Measurements from ENCODE around the gene PRKCA.

Gene PRKCA

DNA sequence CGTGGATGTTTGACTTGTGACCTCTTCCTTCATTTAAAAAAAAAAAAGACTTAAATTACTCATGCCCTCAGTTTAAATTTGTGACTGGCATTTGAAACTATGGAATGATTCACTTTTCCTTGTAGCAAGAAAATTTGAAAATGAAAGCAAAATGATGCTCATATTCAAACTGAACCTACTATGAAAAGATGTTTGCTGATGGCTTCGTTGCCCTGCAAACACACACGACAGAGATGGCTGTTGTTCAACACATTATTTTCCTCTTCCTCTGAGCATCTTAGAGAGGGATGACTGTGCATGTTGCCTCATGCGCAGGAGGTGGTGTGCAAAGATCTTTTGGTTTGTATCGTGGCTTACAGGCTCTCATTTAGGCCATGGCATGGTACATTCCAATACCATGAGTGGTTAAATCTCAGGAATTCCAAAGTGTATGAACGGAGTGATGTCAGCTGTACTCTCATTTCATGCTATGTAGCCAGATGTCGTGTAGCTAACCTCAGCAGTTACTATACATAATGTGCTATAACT is 164.5 kb downstream of the PRKCA start:
- Histone ChIP-seq H2AFZ (ENCODE audit: low read depth) (no peak overlapping the region), H3K27ac (no peak overlapping the region), H3K79me2 (ENCODE audit: insufficient read depth, low read depth) (no peaks in the 10 kb centered on the region), H3K4me3 (IDR thresholded peaks at IDR 0.05; ENCODE audit: insufficient read depth, low read depth, low read length) (no peak overlapping the region), H3K27me3 (ENCODE audit: insufficient read depth, low read depth) (no peaks in the 10 kb centered on the region), H3K4me2 (no peak overlapping the region), H4K20me1 (ENCODE audit: insufficient read depth) (no peaks in the 10 kb centered on the region), H3K36me3 (ENCODE audit: insufficient read depth) (no peaks in the 10 kb centered on the region), H3K4me1 (ENCODE audit: low read depth, poor library complexity, severe bottlenecking) (no peaks in the 10 kb centered on the region), H3K9ac (no peak overlapping the region)
- TF ChIP-seq, protein P1, sequence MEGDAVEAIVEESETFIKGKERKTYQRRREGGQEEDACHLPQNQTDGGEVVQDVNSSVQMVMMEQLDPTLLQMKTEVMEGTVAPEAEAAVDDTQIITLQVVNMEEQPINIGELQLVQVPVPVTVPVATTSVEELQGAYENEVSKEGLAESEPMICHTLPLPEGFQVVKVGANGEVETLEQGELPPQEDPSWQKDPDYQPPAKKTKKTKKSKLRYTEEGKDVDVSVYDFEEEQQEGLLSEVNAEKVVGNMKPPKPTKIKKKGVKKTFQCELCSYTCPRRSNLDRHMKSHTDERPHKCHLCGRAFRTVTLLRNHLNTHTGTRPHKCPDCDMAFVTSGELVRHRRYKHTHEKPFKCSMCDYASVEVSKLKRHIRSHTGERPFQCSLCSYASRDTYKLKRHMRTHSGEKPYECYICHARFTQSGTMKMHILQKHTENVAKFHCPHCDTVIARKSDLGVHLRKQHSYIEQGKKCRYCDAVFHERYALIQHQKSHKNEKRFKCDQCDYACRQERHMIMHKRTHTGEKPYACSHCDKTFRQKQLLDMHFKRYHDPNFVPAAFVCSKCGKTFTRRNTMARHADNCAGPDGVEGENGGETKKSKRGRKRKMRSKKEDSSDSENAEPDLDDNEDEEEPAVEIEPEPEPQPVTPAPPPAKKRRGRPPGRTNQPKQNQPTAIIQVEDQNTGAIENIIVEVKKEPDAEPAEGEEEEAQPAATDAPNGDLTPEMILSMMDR (conservative IDR thresholded peaks at IDR 0.05; ENCODE audit: low read depth, low read length) = no peak

DNA sequence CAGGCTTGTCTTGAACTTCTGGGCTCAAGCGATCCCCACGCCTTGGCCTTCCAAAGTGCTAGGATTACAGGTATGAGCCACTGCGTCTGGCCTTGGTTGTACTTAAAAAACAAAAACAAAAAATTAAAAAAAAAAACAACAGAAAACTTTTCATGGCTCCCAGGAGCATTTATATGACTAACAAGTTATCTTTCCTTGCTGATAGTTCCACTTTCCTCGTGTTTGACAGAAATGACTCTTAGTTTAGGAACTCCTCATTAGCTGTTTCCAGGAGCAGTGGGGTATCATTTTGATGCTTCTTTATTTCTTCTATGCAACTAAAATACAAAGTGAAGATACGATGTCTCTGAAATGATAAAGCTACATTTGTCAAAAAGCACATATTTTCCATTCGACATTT is 165.4 kb downstream of the PRKCA start:
- Histone ChIP-seq H3K4me2 (no peak overlapping the region), H3K4me1 (ENCODE audit: low read depth, poor library complexity, severe bottlenecking) (no peaks in the 10 kb centered on the region)

DNA sequence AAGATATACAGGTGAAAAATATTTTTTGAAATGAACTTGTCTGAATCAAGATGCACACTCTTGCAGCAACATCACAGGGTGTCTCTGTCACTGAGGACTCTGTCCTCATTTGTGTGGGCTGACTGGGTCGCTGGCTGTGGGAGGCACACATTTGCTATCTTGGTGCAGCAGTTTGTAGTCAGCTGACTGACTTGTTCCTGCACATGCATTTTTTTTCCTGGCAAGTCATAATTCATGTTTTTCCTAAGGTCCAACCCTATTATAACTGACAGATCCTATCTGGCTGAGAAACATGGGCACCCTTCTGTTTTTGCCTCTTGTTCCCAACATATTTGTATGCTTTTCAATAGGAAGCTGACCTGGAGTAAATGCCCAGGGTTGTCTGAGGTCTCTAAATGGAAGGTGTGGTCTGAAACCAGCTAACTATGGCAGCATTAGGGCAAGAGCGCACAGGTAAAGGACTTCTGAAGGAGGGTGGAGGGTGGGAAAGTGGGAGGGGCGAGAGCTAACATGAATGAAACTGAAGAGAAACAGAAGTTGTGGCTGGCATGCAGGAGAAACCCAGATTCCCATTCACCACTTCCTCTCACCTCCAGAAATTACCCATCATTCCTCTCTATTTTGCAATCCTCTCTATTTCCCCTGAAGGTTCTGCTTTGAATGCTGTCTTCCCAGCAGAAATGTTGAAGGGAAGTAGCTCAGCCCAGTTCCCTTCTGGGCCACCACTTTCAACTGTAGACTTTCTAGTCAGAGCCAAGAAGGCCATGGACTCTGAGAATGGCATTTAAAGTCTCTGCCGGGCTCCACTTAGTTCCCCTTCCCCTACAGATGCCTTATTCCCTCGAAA is 166.1 kb downstream of the PRKCA start:
- Histone ChIP-seq H2AFZ (ENCODE audit: low read depth) (no peak overlapping the region), H3K27ac (no peak overlapping the region), H4K20me1 (ENCODE audit: insufficient read depth) (no peaks in the 10 kb centered on the region), H3K9ac (no peak overlapping the region), H3K4me1 (ENCODE audit: low read depth, poor library complexity, severe bottlenecking) (no peaks in the 10 kb centered on the region), H3K4me3 (IDR thresholded peaks at IDR 0.05; ENCODE audit: insufficient read depth, low read depth, low read length) (no peak overlapping the region), H3K27me3 (ENCODE audit: insufficient read depth, low read depth) (no peaks in the 10 kb centered on the region), H3K36me3 (ENCODE audit: insufficient read depth) (no peaks in the 10 kb centered on the region), H3K79me2 (ENCODE audit: insufficient read depth, low read depth) (no peaks in the 10 kb centered on the region), H3K4me2 (no peak overlapping the region)
- TF ChIP-seq, protein P1 (conservative IDR thresholded peaks at IDR 0.05; ENCODE audit: low read depth, low read length) = no peak

More for the DNA sequence above, 165.4 kb downstream of the PRKCA start:
- Histone ChIP-seq H3K27me3 (ENCODE audit: insufficient read depth, low read depth) (no peaks in the 10 kb centered on the region), H2AFZ (ENCODE audit: low read depth) (no peak overlapping the region), H4K20me1 (ENCODE audit: insufficient read depth) (no peaks in the 10 kb centered on the region), H3K4me3 (IDR thresholded peaks at IDR 0.05; ENCODE audit: insufficient read depth, low read depth, low read length) (no peak overlapping the region), H3K36me3 (ENCODE audit: insufficient read depth) (no peaks in the 10 kb centered on the region), H3K9ac (no peak overlapping the region), H3K79me2 (ENCODE audit: insufficient read depth, low read depth) (no peaks in the 10 kb centered on the region), H3K27ac (no peak overlapping the region)
- TF ChIP-seq, protein P1 (conservative IDR thresholded peaks at IDR 0.05; ENCODE audit: low read depth, low read length) = no peak

DNA sequence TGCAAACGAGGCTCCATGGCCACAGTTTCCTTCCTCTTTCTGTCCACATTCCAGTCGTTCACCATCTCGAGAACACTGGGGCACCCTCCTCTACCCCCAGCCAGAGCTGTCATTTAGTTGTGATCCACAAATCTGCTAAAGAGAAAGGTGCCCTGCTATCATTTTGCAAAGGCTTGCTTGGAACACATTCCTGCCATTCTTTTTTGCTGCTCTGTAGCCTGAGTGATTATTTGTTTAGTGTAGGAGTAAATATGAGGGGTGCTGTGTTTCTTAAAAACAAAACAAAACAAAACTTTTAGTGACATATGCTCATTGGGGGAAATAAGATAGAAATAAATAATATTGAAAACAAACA is 166.7 kb downstream of the PRKCA start:
- H3K27ac ChIP-seq = no peak overlapping the region
- no peak overlapping the region for H3K4me2 ChIP-seq
- H3K36me3 ChIP-seq (ENCODE audit: insufficient read depth) = no peaks in the 10 kb centered on the region
- no peaks in the 10 kb centered on the region for H3K27me3 ChIP-seq (ENCODE audit: insufficient read depth, low read depth)
- no peak overlapping the region for H3K9ac ChIP-seq
- H4K20me1 ChIP-seq (ENCODE audit: insufficient read depth) = no peaks in the 10 kb centered on the region
- no peaks in the 10 kb centered on the region for H3K79me2 ChIP-seq (ENCODE audit: insufficient read depth, low read depth)
- no peak overlapping the region for H3K4me3 ChIP-seq (IDR thresholded peaks at IDR 0.05; ENCODE audit: insufficient read depth, low read depth, low read length)
- H2AFZ ChIP-seq (ENCODE audit: low read depth) = no peak overlapping the region
- no peaks in the 10 kb centered on the region for H3K4me1 ChIP-seq (ENCODE audit: low read depth, poor library complexity, severe bottlenecking)
- TF ChIP-seq, protein P1 (conservative IDR thresholded peaks at IDR 0.05; ENCODE audit: low read depth, low read length) = no peak
